ENCODE results near the gene INTS3. TPM values are rescaled to one million over a fixed set of nuclear protein-coding genes. Genes with fewer than 3 reads are reported as not detected.

The INTS3 gene, protein sequence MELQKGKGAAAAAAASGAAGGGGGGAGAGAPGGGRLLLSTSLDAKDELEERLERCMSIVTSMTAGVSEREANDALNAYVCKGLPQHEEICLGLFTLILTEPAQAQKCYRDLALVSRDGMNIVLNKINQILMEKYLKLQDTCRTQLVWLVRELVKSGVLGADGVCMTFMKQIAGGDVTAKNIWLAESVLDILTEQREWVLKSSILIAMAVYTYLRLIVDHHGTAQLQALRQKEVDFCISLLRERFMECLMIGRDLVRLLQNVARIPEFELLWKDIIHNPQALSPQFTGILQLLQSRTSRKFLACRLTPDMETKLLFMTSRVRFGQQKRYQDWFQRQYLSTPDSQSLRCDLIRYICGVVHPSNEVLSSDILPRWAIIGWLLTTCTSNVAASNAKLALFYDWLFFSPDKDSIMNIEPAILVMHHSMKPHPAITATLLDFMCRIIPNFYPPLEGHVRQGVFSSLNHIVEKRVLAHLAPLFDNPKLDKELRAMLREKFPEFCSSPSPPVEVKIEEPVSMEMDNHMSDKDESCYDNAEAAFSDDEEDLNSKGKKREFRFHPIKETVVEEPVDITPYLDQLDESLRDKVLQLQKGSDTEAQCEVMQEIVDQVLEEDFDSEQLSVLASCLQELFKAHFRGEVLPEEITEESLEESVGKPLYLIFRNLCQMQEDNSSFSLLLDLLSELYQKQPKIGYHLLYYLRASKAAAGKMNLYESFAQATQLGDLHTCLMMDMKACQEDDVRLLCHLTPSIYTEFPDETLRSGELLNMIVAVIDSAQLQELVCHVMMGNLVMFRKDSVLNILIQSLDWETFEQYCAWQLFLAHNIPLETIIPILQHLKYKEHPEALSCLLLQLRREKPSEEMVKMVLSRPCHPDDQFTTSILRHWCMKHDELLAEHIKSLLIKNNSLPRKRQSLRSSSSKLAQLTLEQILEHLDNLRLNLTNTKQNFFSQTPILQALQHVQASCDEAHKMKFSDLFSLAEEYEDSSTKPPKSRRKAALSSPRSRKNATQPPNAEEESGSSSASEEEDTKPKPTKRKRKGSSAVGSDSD
- 10 to 100 TPM; 28.2 to 34.1 TPM for total RNA-seq
- long read RNA-seq, full-length matches to known transcripts, result 3 of 10 reads
- long read RNA-seq, partial matches to known transcripts, result 6 of 10 reads
- long read RNA-seq, other reads (novel, unspliced or antisense), result 1 of 10 reads

DNA sequence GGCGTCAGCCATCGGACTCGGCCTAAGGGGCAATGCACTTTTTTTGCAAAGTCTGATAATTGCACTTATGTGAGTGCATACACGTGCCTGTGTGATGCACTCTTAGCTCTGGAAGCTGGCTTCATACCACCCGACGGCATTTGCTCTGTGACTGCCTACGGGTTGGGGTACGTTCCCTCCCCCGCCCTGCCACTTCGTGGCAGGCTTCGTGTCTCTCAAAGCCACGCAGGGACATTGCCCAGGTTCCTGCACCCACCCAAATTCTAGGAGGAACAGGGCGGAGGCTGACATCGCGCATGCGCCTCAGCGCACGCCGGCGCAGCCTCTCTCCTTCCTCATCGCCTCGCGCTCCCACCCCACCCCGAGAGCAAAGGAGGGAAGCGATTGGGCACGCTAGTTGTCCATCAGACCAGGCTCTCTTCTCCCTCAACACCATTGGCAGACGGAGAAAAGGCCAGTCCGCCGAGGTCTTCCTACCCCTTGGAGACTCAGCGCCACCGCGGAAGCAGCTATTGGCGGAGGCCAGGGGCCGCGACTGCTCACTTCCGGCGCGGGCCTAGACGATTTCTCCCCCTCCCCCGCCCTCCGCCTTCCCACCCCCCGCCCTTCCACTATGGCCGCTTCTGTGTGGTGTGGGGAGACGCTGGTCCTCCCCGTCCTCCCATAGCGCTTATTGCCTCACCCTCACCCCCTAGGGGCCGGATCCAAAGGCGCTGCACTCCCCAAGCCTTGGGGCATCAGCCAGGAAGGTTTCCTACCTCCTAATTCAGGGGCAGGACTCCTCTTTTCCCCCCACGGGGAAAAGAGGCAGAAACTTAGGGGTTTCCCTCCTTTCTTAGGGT is at the start of gene INTS3:
Gene INTS3, plus strand, starts transcription at position 588 of the 842 bp plus-strand sequence. CDS start 585 bp downstream, outside the sequence.
- peak; percentile 99 to 100 for ATAC-seq
- intact Hi-C loops (cut with DNase I), result no loop called here
- DNase-seq, result peak; percentile 99

GRCh38 chr1:153678519-153679336 is 49.1 kb upstream of the INTS3 start, which contains the start of gene NPR1:
NPR1 (plus strand) TSS chr1:153678688; CDS start chr1:153679109, 421 bp downstream.
- ATAC-seq (peak; percentile 82 to 87), DNase-seq (peak; percentile 87)
- intact Hi-C loops (cut with DNase I), result loop anchor here (1.0 to 10.0 kb wide), 4 partner anchors 71 to 309 kb away; partner anchors contain the start of gene RAB13 (in 2 of the 2)

DNA sequence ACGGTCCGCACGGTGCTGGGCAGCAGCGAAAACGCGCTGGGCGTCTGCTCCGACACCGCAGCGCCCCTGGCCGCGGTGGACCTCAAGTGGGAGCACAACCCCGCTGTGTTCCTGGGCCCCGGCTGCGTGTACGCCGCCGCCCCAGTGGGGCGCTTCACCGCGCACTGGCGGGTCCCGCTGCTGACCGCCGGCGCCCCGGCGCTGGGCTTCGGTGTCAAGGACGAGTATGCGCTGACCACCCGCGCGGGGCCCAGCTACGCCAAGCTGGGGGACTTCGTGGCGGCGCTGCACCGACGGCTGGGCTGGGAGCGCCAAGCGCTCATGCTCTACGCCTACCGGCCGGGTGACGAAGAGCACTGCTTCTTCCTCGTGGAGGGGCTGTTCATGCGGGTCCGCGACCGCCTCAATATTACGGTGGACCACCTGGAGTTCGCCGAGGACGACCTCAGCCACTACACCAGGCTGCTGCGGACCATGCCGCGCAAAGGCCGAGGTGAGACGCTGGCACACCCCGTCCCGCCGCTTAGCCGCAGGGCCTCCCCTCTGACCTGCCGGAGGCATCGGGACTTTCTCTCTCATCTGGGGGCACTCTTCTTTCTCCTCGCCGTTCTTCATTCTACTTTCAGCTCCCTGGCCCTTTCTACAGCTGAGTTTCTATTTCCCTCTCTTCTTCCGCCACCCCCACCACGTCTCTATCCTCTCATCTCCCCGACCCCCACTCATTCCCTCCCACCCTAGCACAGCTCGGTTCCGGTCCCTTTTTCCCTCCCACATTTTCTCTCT is 48.3 kb upstream of the INTS3 start:
- DNase-seq (peak; percentile 43), ATAC-seq (peak; percentile 35 to 51)
- intact Hi-C loops (cut with DNase I), result loop anchor here (5.0 to 10.0 kb wide), 4 partner anchors 65 to 308 kb away; partner anchors contain the start of gene RAB13 (in 2 of the 2)

DNA sequence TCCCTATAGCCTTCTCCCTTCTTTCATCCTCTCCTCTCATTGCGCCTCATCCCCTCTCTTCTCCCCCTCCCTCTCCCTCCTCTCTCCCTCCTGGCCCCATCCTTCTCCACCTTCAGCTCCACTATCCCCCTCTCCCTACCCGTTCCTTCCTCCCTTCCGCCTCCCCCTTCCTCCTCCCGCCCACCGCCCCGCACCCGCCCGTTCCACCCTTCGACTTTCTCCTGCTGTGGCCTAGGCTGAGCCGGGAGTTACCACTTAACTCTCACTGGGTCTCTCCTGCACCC is 47.8 kb upstream of the INTS3 start:
- intact Hi-C loops (cut with DNase I), result loop anchor here in 1 of 2 donors (10.0 kb wide), 1 partner anchor 65 kb away; no protein-coding TSS in a partner anchor
- DNase-seq, result no peak
- ATAC-seq, result peak in 1 of 2 donors; percentile 19

DNA sequence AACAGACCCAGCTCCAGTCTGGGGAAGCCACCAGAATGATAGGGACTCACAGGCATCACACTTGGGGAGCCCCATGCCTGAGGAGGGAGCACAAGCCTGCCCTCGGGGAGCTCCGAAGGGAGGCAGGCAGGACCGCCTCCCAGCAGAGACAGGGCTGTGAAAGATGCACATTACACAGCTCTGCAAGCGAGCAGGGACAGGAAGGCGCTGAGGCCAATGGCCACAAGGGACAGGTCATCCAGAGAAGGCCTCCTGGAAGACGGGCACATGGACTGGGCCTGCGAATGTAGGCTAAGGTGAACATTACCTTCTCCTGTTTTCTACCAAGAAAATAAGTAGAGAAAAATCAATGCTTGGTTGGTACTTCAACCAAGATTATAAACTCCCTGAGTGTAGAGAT is 45.1 kb upstream of the INTS3 start:
- DNase-seq (no peak), ATAC-seq (no peak)
- intact Hi-C loops (cut with DNase I), result loop anchor here in 1 of 2 donors (10.0 kb wide), 1 partner anchor 62 kb away; no protein-coding TSS in a partner anchor

DNA sequence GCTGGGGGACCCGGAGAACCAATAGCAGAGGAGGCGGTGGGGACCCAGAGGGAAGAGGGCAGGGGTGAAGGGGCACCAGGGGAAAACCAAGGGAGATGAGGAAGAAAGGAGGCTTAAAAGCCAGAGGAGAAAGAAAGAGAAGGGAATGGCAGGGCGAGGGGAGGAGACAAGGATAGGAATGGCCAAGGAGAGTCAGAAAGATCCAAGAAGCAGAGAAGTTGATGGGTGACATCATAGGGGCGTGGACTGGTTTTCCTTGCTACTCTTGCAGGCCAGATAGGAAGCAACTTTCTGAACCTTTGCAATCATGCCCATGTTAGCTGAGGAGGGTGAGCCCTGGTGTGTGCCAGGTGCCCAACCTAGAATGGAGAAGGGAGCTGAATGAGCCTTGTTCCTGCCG is 44.0 kb upstream of the INTS3 start:
- intact Hi-C loops (cut with DNase I), result loop anchor here in 1 of 2 donors (10.0 kb wide), 1 partner anchor 61 kb away; no protein-coding TSS in a partner anchor
- DNase-seq (no peak), ATAC-seq (peak; percentile 35 to 60)

DNA sequence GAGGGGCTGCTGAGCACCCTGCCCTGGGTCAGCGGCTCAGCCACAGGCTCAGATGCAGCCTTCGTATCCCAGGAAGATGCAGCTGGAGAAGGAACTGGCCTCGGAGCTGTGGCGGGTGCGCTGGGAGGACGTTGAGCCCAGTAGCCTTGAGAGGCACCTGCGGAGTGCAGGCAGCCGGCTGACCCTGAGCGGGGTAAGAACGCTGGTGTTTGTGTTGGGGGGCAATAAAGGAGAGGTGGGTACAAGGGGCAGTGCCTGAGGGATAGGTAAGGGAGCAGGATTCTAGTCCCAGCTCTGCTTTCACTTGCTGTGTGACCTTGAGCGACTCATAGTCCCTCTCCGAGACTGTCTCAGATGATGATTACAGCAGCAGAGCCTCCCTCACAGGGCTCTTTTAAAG is 43.0 kb upstream of the INTS3 start:
- no peak for ATAC-seq
- intact Hi-C loops (cut with DNase I), result loop anchor here (5.0 to 10.0 kb wide), 2 partner anchors 47 to 60 kb away; no protein-coding TSS in a partner anchor
- no peak for DNase-seq

DNA sequence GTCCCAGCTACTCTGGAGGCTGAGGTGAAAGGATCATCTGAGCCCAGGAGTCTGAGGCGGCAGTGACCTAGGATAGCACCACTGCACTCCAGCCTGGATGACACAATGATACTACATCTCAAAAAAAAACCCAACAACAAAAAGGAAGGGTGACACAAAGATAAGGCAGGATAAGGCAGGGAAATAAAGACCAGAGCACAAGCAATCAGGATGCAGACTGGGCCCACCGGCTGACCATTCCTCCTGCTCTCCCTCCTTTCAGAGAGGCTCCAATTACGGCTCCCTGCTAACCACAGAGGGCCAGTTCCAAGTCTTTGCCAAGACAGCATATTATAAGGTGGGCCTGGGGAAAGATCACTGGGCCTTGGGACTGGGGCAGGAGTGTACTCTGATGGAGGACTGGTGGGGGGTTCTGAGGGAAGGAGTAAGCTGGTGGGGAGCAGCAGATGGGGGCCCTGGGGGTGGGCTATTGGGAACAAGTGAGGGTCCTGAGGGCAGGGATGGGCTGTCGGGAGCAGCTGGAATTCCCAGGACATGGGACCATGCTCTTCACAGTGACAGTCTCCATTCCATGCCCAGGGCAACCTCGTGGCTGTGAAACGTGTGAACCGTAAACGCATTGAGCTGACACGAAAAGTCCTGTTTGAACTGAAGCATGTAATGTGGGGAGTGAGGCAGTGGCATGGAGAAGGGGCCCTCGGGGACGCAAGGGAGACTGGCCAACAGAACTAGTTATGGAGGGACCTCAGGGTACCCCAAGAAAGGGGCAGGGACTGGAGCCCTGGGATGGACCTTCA is 42.1 kb upstream of the INTS3 start:
- DNase-seq (no peak), ATAC-seq (no peak)
- intact Hi-C loops (cut with DNase I), result loop anchor here (5.0 to 10.0 kb wide), 2 partner anchors 47 to 59 kb away; no protein-coding TSS in a partner anchor

- ATAC-seq, result no peak
- intact Hi-C loops (cut with DNase I), result loop anchor here (5.0 to 10.0 kb wide), 2 partner anchors 45 to 57 kb away; no protein-coding TSS in a partner anchor
- no peak for DNase-seq
These were observed 40.3 kb upstream of the INTS3 start for GRCh38 chr1:153687346-153688125.

GRCh38 chr1:153688276-153688675 is 39.6 kb upstream of the INTS3 start:
- no peak for DNase-seq
- no peak for ATAC-seq
- intact Hi-C loops (cut with DNase I), result loop anchor here (5.0 to 10.0 kb wide), 2 partner anchors 44 to 57 kb away; no protein-coding TSS in a partner anchor

- intact Hi-C loops (cut with DNase I), result loop anchor here (5.0 to 10.0 kb wide), 2 partner anchors 43 to 56 kb away; no protein-coding TSS in a partner anchor
- ATAC-seq (no peak), DNase-seq (no peak)
These were observed 39.0 kb upstream of the INTS3 start for GRCh38 chr1:153688736-153689328.

GRCh38 chr1:153693466-153693865 is 34.4 kb upstream of the INTS3 start:
- DNase-seq (no peak), ATAC-seq (no peak)
- intact Hi-C loops (cut with DNase I), result no loop called here

DNA sequence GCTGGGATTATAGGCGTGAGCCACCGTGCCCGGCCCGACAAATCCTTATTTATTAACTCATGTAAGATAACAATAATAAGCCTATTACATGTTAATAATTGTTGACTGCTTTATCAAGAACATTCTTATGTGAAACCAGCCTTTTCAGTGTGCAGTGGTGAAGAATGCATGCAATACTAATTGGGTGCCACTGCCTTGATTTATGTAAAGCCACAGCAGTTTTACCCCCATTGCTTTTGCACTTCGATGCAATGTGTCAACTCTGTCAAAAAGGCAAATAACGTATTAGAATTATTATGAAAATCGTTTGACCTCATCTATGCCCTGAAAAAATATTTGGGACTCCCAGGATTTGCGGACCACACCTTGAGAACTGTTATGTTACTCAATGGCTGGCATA is 31.1 kb upstream of the INTS3 start:
- intact Hi-C loops (cut with DNase I), result no loop called here
- DNase-seq, result no peak
- ATAC-seq, result no peak
